ENCODE data around the gene HS1BP3. TPM values are rescaled to one million over a fixed set of nuclear protein-coding genes. Genes with fewer than 3 reads are reported as not detected.

Gene HS1BP3
- total RNA-seq, 4 donors from 2014 or later: 23.3 to 38.2 (median 34.2) TPM

DNA sequence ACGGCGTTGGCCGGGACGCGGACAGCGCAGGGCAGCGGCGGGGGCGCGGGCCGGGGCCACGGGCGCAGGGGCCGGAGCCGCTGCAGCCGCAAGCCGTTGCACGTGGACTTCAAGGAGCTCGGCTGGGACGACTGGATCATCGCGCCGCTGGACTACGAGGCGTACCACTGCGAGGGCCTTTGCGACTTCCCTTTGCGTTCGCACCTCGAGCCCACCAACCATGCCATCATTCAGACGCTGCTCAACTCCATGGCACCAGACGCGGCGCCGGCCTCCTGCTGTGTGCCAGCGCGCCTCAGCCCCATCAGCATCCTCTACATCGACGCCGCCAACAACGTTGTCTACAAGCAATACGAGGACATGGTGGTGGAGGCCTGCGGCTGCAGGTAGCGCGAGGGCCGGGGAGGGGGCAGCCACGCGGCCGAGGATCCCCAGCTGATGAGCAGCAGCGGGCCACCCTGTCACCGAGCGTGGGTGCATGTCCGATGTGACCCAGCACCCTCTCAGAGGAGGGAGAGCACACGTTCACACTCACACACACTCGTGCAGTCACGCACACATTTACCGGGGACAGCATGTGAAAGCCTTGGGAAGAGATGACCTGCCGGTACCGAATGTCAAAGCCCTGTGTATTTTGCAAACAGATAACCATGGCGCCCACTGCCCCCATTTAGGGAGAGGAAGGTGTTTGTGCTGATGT, 20.3 kb upstream of the HS1BP3 start:
- Histone ChIP-seq H3K4me3 (peak overlapping the region; percentile 20), H3K9me3 (no peaks in the 10 kb centered on the region), H3K27ac (no peak overlapping the region), H3K36me3 (no peaks in the 10 kb centered on the region), H3K27me3 (peaks cover 89% of the 10 kb centered on the region), H3K4me1 (peaks cover 42% of the 10 kb centered on the region)
- no peak for TF ChIP-seq POLR2A (IDR thresholded peaks at IDR 0.05)
- no peak for TF ChIP-seq CTCF (IDR thresholded peaks at IDR 0.05)
- no peak for DNase-seq (ENCODE audit: low spot score in 2 of 2)
- 32% methylated on average over 24 of the region's 60 CpGs for WGBS

DNA sequence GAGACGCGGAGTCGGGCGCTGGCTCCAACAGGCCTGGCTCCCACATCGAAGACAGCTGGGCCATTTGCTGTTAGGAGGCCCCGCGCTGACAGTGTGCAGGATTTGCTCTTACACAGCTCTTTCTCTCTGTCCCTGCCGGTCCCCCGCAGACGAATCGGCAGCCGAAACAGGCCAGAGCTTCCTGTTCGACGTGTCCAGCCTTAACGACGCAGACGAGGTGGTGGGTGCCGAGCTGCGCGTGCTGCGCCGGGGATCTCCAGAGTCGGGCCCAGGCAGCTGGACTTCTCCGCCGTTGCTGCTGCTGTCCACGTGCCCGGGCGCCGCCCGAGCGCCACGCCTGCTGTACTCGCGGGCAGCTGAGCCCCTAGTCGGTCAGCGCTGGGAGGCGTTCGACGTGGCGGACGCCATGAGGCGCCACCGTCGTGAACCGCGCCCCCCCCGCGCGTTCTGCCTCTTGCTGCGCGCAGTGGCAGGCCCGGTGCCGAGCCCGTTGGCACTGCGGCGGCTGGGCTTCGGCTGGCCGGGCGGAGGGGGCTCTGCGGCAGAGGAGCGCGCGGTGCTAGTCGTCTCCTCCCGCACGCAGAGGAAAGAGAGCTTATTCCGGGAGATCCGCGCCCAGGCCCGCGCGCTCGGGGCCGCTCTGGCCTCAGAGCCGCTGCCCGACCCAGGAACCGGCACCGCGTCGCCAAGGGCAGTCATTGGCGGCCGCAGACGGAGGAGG, 19.6 kb upstream of the HS1BP3 start:
- H3K9me3 ChIP-seq: no peaks in the 10 kb centered on the region
- DNase-seq (ENCODE audit: low spot score in 2 of 2): no peak
- H3K27ac ChIP-seq: no peak overlapping the region
- TF ChIP-seq CTCF (IDR thresholded peaks at IDR 0.05) (no peak), EP300 (IDR thresholded peaks at IDR 0.05) (no peak), POLR2AphosphoS5 (IDR thresholded peaks at IDR 0.05) (no peak), POLR2A (IDR thresholded peaks at IDR 0.05) (no peak)
- WGBS: 10% methylated on average over 2 of the region's 83 CpGs
- peaks cover 43% of the 10 kb centered on the region for H3K4me1 ChIP-seq
- H3K4me3 ChIP-seq: peak overlapping the region; percentile 20
- H3K36me3 ChIP-seq: no peaks in the 10 kb centered on the region
- peaks cover 96% of the 10 kb centered on the region for H3K27me3 ChIP-seq

GRCh38 chr2:20669562-20670314, 18.8 kb upstream of the HS1BP3 start:
- Histone ChIP-seq H3K27ac (no peak overlapping the region), H3K9me3 (no peaks in the 10 kb centered on the region), H3K4me1 (peaks cover 44% of the 10 kb centered on the region), H3K27me3 (peaks cover 98% of the 10 kb centered on the region), H3K36me3 (no peaks in the 10 kb centered on the region), H3K4me3 (no peak overlapping the region)
- no peak for TF ChIP-seq POLR2AphosphoS5 (IDR thresholded peaks at IDR 0.05)
- no peak for DNase-seq (ENCODE audit: low spot score in 2 of 2)
- 64% methylated on average over 39 of the region's 45 CpGs for WGBS

- Histone ChIP-seq H3K4me1 (peaks cover 44% of the 10 kb centered on the region), H3K27me3 (peaks cover 98% of the 10 kb centered on the region), H3K4me3 (no peak overlapping the region), H3K9me3 (no peaks in the 10 kb centered on the region), H3K27ac (no peak overlapping the region), H3K36me3 (no peaks in the 10 kb centered on the region)
- WGBS: 78% methylated on average over 6 of the region's 8 CpGs
- TF ChIP-seq EP300 (IDR thresholded peaks at IDR 0.05) (no peak), POLR2A (IDR thresholded peaks at IDR 0.05) (no peak), CTCF (IDR thresholded peaks at IDR 0.05) (no peak), POLR2AphosphoS5 (IDR thresholded peaks at IDR 0.05) (no peak)
- DNase-seq (ENCODE audit: low spot score in 2 of 2): no peak
These were observed 18.1 kb upstream of the HS1BP3 start for GRCh38 chr2:20668871-20669475.

- WGBS: 94% methylated on average over 6 of the region's 6 CpGs
- Histone ChIP-seq H3K27me3 (peaks cover 98% of the 10 kb centered on the region), H3K4me1 (peaks cover 44% of the 10 kb centered on the region), H3K36me3 (no peaks in the 10 kb centered on the region), H3K9me3 (no peaks in the 10 kb centered on the region), H3K4me3 (no peak overlapping the region), H3K27ac (no peak overlapping the region)
- no peak for DNase-seq (ENCODE audit: low spot score in 2 of 2)
- no peak for TF ChIP-seq EP300 (IDR thresholded peaks at IDR 0.05)
- no peak for TF ChIP-seq POLR2AphosphoS5 (IDR thresholded peaks at IDR 0.05)
These were observed 17.6 kb upstream of the HS1BP3 start for GRCh38 chr2:20668451-20668850.
